Activated CD4-positive, alpha-beta T cell treated with anti-CD3 and anti-CD28 coated beads for 1 hour (primary cell): ENCODE data around the gene ABCF2.

Source experiments
- DNase-seq: peaks from one replicate; pipeline ENCODE4 v3.0.0-alpha.2; 2020

The ABCF2 gene

DNA sequence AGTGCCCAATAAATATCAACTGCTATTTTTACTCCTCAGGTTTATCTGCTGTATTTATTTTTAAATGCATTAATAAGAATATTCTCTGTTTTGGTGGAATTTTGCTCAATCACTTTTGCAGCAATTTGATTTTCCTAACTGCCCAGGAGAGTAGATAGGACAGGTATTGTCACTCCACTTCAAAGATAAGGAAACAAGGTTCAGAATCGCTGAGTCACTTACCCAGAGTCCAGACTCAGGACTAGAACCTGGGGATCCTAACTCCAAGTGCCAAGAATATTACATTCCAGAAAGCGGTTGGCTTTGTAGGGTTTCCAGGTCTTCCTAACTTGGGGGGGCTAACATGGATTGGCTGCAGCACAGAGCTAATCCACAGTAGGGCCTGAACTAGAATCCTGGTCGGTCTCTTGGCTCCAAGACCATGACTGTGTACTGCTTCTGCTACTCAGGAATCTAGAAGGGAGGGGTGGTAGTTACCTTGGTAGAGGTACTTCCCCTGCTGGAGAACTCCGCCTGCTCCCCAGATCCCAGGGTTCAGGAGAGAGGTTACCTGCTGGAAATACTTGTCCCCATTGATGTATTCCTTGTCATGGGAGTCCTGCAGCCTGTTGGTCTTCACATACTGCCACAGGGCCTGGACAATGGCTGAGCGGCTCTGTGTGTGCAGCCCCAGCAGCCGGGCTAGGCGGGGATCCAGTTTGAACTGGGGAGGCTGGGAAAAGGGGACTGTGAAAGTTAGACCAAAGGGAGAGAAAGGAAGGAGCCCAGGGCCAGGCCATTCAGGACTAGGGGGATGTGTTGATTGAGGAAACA lies 14.1 kb upstream of the ABCF2 start:
- no peak for DNase-seq

DNA sequence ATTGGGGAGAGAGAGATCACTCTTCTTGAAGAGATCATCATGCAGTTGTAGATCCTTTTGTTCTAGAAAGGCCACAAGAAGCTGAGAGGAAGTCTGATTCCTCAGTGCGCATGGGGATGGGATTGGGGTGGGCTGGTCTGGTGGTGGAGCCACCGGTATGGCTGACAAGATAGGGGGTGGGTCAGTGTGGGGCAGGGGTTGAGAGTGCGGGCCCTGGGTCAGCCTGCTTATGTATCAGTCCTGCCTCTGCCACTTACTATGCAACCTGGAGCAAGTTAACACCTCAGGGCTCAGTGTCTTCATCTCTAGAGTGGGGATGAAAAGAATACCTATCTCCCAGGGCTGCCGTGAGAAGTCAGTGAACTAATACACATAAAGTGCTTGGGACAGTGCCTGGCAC lies 13.5 kb upstream of the ABCF2 start:
- DNase-seq: no peak

DNA sequence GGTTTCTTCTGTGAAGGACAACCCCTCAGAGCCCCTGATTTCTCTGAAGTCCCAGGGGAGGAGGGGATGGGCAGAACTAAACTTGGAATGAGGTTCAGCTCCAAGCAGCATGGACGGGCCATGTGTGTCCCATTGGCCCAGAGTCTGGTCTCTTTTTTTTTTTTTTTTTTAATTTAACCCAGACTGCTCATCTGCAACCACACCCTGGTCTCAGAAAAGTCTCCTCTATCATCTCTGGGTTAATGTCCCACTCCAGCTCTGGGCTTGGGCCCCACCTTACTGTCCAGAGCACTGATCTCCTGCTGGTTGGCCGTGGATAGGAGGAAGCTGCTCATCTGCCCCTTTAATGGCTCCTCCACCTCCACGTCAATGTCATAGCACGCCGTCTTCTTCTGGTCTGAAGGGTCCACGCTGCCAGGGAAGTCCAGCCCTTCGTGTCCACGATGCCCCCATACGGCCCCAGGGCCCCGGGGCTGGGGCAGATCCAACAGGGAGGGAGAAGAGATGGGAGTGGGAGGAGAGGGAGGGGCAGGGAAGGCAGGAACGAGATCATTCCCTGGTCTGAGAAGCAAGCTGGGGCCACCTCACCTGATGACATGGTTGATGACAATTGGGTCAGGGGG lies 12.9 kb upstream of the ABCF2 start:
- DNase-seq: no peak

DNA sequence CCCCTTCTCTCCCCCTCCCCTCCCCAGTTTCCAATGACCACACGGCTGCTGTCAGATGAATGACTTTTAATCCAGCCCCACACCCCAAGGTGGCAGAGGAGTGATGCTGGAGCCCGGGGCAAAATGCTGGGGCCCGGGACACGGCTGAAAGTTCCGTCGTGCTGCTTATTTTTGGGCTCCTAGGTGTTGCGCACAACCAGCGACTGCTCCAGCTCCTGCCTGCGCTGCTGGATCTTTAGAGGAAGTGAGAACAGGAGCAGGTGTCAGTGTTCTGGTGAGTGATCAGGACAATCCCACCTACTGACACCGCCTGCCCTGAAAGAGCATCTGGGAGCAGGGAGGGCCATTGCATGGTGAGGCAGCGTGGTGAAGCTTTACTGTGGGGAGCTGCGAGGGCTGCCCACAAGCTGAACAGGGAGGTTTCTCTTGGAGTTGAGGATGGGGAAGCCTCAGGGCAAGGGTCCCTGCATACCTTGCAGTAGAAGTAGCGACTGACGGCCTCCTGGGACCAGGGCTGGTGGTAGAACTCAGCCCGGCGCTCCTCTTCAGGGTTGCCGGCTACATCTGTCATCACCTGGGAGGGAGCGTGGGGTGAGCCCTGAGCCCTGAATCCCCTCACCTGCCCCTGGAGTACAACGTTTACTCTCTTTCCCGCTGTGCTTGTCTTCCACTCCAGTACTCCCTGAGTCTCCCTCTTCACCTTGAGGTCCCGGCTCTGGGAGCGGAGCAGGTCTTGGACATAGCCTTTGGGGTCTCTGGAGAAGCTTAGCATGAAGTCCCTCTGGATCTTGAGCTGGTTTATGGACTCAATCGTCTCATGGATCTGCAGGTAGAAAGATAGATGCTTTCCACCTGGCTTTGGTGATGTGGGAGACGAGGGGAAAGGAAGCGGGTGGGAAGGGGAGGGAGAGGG lies 12.2 kb upstream of the ABCF2 start:
- DNase-seq: no peak

DNA sequence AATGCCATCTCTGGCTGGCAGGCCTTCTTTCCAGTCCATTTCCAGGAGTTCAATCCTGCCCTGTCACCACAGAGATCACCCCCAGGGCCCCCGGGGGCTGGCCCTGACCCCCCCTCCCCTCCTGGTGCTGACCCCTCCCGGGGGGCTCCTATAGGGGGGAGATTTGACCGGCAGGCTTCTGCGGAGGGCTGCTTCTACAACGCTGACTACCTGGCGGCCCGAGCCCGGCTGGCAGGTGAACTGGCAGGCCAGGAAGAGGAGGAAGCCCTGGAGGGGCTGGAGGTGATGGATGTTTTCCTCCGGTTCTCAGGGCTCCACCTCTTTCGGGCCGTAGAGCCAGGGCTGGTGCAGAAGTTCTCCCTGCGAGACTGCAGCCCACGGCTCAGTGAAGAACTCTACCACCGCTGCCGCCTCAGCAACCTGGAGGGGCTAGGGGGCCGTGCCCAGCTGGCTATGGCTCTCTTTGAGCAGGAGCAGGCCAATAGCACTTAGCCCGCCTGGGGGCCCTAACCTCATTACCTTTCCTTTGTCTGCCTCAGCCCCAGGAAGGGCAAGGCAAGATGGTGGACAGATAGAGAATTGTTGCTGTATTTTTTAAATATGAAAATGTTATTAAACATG lies 11.3 kb upstream of the ABCF2 start:
- no peak for DNase-seq

DNA sequence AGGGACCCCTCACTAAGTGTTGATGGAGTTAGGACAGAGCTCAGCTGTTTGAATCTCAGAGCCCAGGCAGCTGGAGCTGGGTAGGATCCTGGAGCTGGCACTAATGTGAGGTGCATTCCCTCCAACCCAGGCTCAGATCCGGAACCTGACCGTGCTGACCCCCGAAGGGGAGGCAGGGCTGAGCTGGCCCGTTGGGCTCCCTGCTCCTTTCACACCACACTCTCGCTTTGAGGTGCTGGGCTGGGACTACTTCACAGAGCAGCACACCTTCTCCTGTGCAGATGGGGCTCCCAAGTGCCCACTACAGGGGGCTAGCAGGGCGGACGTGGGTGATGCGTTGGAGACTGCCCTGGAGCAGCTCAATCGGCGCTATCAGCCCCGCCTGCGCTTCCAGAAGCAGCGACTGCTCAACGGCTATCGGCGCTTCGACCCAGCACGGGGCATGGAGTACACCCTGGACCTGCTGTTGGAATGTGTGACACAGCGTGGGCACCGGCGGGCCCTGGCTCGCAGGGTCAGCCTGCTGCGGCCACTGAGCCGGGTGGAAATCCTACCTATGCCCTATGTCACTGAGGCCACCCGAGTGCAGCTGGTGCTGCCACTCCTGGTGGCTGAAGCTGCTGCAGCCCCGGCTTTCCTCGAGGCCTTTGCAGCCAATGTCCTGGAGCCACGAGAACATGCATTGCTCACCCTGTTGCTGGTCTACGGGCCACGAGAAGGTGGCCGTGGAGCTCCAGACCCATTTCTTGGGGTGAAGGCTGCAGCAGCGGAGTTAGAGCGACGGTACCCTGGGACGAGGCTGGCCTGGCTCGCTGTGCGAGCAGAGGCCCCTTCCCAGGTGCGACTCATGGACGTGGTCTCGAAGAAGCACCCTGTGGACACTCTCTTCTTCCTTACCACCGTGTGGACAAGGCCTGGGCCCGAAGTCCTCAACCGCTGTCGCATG lies 10.5 kb upstream of the ABCF2 start:
- no peak for DNase-seq

DNA sequence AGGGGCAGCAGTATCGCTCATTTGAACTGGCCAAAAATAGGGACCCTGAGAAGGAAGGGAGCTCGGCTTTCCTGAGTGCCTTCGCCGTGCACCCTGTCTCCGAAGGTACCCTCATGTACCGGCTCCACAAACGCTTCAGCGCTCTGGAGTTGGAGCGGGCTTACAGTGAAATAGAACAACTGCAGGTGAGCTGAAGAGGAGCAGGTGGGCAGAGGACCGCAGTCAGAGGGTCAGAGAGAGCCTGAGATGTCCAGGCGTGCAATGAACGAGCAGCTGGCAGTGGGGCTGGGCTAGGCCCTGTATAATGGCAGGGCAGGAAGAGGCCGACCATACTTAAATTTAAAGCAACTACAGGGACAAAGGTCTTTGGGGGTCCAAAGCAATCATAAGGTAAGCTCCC lies 9.4 kb upstream of the ABCF2 start:
- no peak for DNase-seq

DNA sequence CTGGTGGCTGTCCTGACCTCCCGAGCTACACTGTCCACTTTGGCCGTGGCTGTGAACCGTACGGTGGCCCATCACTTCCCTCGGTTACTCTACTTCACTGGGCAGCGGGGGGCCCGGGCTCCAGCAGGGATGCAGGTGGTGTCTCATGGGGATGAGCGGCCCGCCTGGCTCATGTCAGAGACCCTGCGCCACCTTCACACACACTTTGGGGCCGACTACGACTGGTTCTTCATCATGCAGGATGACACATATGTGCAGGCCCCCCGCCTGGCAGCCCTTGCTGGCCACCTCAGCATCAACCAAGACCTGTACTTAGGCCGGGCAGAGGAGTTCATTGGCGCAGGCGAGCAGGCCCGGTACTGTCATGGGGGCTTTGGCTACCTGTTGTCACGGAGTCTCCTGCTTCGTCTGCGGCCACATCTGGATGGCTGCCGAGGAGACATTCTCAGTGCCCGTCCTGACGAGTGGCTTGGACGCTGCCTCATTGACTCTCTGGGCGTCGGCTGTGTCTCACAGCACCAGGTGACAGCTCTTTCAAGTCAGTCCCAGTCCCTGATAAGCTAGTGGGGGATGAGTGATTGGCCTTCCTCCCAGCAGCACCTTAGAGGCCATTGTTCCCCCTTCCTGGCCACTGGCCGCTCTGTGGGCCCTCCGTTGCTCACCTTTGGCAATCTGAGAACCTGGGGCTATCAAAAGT lies 8.2 kb upstream of the ABCF2 start:
- no peak for DNase-seq

DNA sequence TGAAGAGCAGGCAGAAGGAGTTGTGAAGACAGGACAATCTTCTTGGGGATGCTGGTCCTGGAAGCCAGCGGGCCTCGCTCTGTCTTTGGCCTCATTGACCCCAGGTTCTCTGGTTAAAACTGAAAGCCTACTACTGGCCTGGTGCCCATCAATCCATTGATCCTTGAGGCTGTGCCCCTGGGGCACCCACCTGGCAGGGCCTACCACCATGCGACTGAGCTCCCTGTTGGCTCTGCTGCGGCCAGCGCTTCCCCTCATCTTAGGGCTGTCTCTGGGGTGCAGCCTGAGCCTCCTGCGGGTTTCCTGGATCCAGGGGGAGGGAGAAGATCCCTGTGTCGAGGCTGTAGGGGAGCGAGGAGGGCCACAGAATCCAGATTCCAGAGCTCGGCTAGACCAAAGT lies 6.8 kb upstream of the ABCF2 start:
- no peak for DNase-seq

DNA sequence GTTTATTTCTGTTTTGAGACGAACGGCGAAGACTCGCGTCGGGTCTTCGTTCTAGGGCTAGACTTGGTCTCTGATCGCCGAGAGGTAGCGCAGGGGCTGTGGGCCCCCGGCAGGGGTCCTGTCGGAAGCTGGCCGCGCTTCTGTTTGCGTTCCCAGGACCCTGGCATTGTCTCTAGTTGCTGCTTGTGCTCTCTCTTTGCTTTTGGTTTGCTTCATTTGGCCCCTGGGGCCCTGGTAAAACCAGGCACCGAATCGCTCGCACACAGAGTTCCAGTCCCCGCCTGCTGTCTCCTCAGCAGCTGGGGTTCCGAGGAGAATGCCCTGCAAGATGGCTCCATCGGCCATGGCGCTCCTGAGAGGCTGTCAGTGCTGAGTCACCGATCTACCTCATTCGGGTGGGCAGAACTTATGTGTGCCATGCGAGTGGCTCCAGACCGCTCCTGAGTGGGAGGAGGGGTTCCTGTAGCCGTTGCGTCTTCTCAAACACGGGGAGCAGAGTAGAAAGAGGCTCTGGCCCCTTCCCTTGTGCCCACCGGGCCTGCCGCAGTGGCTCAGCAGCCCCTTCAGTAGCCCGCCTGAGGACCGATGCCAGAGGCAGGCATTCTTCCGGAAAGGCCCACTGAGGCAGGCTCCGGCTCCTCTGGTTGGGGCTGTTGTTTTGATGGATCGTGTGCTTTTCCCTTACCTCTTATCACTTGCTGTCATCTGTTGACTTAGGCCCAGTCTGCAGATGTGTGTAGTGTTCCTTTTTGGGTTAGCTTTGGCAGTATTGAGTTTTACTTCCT lies 6.1 kb upstream of the ABCF2 start:
- peak; percentile 57 for DNase-seq

DNA sequence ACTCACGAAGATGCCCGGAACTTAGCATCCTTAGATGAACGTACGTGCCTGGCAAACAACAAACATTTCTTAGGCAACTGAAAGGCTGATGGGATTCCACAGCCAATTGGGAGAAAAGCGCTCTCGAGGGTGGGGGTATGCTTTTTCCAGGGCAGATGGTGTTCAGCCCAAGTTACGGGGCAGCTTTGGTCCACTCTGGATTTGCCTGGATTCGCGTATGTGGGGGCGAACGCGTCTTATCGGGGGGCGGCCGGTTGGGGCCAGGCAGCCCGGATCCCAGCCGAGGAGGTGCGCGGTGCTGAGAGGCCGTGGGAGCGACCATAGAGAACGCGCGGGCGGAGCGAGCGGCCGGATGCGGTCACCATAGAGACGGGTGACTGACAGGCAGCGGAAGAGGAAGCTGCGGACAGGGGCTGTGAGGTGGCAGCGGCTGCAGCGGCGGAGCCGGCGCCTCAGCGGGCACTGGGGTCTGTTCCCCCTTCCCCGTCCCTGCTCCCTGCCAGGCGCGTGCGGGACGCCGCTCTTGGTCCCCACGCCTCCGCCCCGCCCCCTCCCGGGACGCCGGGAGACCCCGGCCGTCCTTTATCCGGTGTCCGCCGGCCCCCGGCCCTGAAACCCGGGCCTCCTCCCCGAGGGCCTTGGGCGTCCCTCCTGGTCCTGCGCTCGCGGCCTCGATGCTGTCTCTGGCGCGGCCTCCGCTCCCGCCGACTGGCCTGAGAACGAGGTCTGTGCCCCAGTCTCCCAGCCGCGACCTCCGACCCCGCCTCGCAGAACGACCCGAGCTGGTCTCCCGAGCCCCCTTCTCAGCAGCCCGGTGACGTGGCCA lies 5.3 kb upstream of the ABCF2 start, which contains the start of gene CHPF2:
Gene CHPF2, plus strand, starts transcription at position 393 of the 826 bp plus-strand sequence. CDS start 1,529 bp downstream, outside the sequence.
- DNase-seq: peak; percentile 82

DNA sequence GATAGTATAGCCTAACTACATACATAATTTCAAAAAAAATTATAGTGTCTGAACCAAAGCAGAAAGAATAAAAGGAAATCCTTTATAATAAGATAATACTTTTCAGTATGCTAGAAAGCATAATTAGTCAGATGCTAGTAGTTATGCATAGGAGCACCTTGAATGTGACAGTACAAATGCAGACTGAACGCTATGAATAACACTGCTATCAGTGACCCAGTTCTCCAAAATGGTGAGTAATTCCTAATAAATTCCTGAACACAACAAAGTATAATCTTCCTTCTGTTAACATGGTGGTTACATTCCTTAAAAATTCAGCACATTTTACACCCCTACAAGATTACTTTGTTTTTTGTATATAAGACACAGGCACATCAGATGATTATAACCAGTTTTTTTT lies 4.1 kb upstream of the ABCF2 start:
- DNase-seq: no peak

DNA sequence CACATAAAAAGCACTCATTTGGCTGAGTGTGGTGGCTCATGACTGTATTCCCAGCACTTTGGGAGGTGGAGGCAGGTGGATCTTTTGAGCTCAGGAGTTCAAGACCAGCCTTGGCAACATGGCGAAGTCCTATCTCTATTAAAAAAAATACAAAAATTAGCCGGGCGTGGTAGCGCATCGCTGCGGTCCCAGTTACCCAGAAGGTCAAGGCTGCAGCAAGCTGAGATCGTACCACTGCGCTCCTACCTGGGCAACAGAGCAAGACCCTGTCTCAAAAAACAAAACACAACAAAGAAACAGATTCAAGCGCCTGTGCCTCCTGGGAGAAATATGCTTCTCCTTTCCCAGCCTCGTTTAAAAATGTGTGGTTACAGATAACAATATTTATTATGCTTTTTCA lies 2.2 kb upstream of the ABCF2 start:
- DNase-seq: no peak

DNA sequence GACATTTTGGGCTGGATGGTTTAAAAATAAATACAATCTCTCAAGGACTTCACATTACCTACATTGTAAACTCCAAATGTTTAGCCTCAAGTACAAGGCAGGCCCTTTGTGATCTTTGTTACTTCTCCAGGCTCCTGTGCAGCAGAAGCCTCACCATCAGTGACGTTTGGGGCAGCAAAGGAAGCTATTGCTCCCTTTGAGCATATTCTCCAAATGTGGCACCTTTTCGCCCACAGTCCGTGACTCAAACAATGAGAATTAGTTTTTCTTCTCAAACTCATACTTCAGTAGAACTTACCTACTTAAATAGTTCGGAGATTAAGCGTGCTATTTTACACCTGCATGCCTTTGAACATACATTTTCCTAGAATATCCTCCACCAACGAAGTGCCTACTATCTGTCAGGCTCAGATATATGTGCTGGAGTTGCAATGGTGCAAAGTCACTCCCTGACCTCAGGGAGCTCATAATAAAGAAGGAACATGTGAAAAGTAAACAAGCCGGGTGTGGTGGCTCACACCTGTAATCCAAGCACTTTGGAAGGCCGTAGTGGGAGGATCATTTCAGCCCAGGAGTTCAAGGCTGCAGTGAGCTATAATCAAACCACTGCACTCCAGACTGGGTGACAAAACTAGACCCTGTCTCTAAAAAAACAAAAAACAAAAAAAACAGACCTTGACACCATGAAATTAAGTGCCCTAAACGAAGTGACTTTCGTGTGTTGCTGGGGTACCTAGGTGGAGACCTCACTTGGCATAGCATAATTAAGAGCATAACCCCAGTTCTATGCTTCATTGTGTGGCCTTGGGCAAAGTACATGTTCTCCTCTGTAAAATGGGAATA lies 1.2 kb upstream of the ABCF2 start:
- DNase-seq: no peak

DNA sequence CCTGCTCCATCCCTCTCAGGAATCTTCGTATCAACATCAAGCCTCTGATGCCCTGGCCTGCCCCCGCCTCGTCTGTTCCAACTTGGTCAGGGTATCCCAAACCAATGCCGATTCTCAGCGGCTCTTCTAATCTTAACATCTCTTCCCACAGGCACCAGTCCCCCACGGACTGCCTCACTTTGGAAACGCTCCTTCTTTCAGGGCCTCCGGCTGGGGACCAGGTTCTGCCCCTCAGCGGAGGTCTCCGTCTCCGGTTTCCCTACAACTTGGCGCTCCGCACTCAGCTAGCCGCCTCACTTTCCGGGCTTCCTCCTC lies 488 bp downstream of the ABCF2 start:
- no peak for DNase-seq

DNA sequence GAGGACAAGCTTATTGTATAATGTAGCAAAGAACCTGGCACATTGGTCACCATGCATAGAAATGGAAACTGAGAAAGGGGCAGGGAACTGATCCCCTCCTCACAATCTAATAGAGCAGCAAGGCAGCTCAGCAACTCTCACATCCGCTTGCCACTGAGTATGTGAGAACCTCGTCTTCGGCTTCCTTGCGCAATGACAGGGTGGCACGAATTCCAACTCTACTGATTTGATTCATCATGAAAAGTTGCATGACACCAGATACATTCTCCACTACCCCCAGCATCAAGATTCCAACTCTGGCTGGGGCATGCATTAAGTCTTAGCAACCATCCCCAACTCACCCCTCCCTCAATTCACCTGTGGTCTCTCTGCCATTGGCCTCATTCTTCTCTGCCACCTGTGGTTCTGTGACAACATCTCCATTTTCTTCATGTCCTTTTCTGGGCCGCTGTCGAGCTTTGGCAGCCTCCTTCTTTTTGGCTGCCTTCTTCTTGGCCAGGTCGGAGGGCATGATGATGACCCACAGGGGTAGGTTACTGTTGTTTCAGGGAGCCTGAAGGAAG lies 976 bp downstream of the ABCF2 start:
- DNase-seq: no peak

DNA sequence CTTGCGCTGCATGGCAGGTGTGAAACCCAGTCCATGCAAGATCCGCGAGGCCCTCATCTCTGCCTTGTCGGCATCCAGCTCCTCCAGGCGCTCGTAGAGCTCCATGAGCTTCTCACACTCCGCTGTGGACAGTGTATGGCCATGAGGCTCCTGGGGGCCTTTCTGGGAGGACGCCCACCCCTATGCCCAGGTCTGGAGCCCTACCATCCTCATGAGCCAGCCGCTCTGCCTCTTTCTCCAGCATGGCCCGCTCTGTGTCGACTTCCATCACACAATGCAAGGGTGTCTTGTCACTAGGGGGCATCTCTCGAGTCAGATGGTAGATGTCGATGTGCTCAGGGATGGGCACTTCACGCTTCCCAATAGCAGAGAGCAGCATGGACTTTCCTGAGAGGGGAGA lies 3.3 kb downstream of the ABCF2 start:
- DNase-seq: no peak

DNA sequence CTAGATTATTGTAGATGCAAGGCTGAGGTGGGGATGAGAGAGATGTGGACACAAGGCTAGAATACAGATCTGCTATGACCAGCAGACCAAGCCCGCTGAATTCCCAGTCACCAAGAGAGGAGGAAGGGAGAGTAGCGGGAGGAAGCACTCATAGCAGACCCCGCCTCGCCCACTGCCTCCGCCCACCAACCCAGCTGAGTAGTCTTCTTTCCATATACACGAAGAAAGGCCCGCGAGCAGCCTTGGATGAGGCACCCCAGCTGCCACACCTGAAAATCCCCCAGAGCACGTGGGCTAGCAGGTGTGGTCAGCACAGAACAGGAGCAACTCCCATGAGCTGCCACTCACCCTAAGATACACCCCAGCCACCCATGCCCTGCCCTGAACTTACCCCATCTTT lies 8.8 kb downstream of the ABCF2 start:
- DNase-seq: no peak
